OCI-LY3 (cell line): ENCODE data around the gene UBE2G2.

Experiments used
- H2AFZ ChIP-seq: fragments of 200-600, 300-600 bp; shearing (Covaris generic); 2 replicates; pipeline ENCODE4 v1.6.0; 2014; ENCODE audit warnings: antibody characterized with exemption, low read depth, low read length
- H3K27ac ChIP-seq: fragments of 200-600, 300-600 bp; sonication (generic); 2 replicates; pipeline ENCODE4 v1.5.1; 2014; ENCODE audit warnings: mild to moderate bottlenecking, low read length, moderate library complexity, mixed read lengths
- H3K27me3 ChIP-seq: fragments of 200-600, 300-600 bp; sonication (generic); 2 replicates; pipeline ENCODE4 v1.6.1; 2014; ENCODE audit warnings: low read depth, low read length, mixed read lengths
- H3K36me3 ChIP-seq: fragments of 200-600, 300-600 bp; sonication (generic); replicated peaks from 2 replicates; pipeline ENCODE3; 2014; ENCODE audit warnings: low read depth, low read length, mixed read lengths
- H3K4me1 ChIP-seq: fragments of 300-600, 200-600 bp; sonication (generic); 2 replicates; pipeline ENCODE4 v1.6.1; 2014; ENCODE audit warnings: low read length, mixed read lengths
- H3K4me2 ChIP-seq: fragments of 200-600, 300-600 bp; sonication (generic); 2 replicates; pipeline ENCODE4 v1.6.1; 2014; ENCODE audit warnings: low read length, mixed read lengths
- H3K4me3 ChIP-seq: fragments of 300-600, 200-600 bp; sonication (generic); 2 replicates; pipeline ENCODE4 v1.5.1; 2014; ENCODE audit warnings: antibody characterized with exemption, mild to moderate bottlenecking, low read length, moderate library complexity
- H3K79me2 ChIP-seq: fragments of 300-600, 200-600 bp; shearing (Covaris generic); 2 replicates; pipeline ENCODE4 v1.6.1; 2014; ENCODE audit warnings: mild to moderate bottlenecking, low read length, mixed read lengths
- H3K9ac ChIP-seq: fragments of 300-600, 200-600 bp; shearing (Covaris generic); 2 replicates; pipeline ENCODE4 v1.6.0; 2014; ENCODE audit warnings: mild to moderate bottlenecking, low read length, moderate library complexity
- H3K9me3 ChIP-seq: fragments of 200-600, 300-600 bp; shearing (Covaris generic); 2 replicates; pipeline ENCODE4 v1.6.1; 2014; ENCODE audit warnings: low read length, mixed read lengths; ENCODE audit not compliant: insufficient read depth
- H4K20me1 ChIP-seq: fragments of 200-600, 300-600 bp; sonication (generic); 2 replicates; pipeline ENCODE4 v1.6.1; 2016; ENCODE audit warnings: low read length, mixed read lengths; ENCODE audit not compliant: insufficient read depth
- CTCF ChIP-seq: fragments of 200-600, 300-600 bp; sonication (generic); IDR thresholded peaks from 2 replicates; pipeline ENCODE4 v1.5.1; 2014; ENCODE audit warnings: antibody characterized with exemption, low read length, low read depth
- EZH2phosphoT487 ChIP-seq: fragments of 200-600 bp; shearing (Covaris generic); IDR thresholded peaks from 2 replicates; pipeline ENCODE4 v1.6.1; 2018; ENCODE audit warnings: antibody characterized with exemption, mixed run types, low read depth

The UBE2G2 gene

DNA sequence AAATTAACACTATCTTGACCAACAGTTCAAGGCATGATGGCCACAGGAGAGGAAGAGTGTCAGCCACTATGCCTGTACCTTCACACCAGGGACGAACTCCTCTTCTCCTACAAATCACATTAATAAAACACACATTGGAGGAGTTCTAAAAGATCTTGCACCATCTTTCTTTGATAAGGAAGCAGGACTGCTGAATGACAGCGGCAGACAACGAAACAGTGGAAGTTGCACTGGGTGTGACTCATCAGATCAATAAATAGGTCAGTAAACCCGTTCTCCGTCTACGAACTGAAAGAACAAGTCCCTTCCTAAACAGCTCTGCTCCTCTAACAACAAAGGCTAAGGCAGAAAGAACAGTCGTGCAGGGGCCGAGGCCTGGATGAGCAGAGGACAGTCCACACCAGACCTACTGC, 23.1 kb downstream of the UBE2G2 start:
- Histone ChIP-seq H3K79me2 (peaks cover 34% of the 10 kb centered on the region), H3K27me3 (no peaks in the 10 kb centered on the region), H3K9me3 (no peaks in the 10 kb centered on the region), H3K9ac (no peak overlapping the region), H3K4me2 (no peak overlapping the region), H3K4me3 (no peak overlapping the region), H3K27ac (no peak overlapping the region), H4K20me1 (no peaks in the 10 kb centered on the region), H3K4me1 (no peaks in the 10 kb centered on the region), H3K36me3 (peaks cover 3% of the 10 kb centered on the region), H2AFZ (no peak overlapping the region)
- TF ChIP-seq EZH2phosphoT487 (no peak), CTCF (no peak)

GRCh38 chr21:44778094-44778493, 23.5 kb downstream of the UBE2G2 start:
- Histone ChIP-seq H3K9me3 (no peaks in the 10 kb centered on the region), H3K9ac (no peak overlapping the region), H3K4me3 (no peak overlapping the region), H3K4me2 (no peak overlapping the region), H3K4me1 (no peaks in the 10 kb centered on the region), H3K79me2 (peaks cover 30% of the 10 kb centered on the region), H4K20me1 (no peaks in the 10 kb centered on the region), H3K36me3 (peaks cover 3% of the 10 kb centered on the region), H3K27ac (no peak overlapping the region), H2AFZ (no peak overlapping the region), H3K27me3 (no peaks in the 10 kb centered on the region)
- TF ChIP-seq CTCF (no peak), EZH2phosphoT487 (no peak)

DNA sequence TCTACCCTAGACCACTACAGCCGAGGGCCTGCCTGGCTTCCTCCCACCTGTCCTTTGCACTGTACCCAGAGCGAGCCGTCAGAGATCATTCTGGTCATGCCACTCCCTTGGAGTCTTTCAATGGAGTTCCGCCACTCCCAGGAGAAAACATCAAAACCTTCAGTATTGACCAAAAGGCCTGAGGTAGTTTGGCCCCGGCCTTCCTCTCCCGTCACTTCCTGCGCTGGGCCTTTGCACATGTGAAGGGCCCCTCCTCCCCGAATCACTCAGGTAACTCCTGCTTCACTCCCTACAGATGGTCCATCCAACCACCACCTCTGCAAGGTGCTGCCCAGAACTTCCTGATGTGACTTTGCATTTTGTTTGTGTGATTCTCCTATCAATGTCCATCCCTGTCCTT, 26.6 kb downstream of the UBE2G2 start:
- Histone ChIP-seq H3K9me3 (no peaks in the 10 kb centered on the region), H2AFZ (no peak overlapping the region), H3K27me3 (no peaks in the 10 kb centered on the region), H3K79me2 (peaks cover 9% of the 10 kb centered on the region), H3K9ac (no peak overlapping the region), H3K27ac (no peak overlapping the region), H4K20me1 (no peaks in the 10 kb centered on the region), H3K4me3 (no peak overlapping the region), H3K36me3 (peaks cover 3% of the 10 kb centered on the region), H3K4me1 (no peaks in the 10 kb centered on the region), H3K4me2 (no peak overlapping the region)
- no peak for TF ChIP-seq EZH2phosphoT487
- no peak for TF ChIP-seq CTCF

DNA sequence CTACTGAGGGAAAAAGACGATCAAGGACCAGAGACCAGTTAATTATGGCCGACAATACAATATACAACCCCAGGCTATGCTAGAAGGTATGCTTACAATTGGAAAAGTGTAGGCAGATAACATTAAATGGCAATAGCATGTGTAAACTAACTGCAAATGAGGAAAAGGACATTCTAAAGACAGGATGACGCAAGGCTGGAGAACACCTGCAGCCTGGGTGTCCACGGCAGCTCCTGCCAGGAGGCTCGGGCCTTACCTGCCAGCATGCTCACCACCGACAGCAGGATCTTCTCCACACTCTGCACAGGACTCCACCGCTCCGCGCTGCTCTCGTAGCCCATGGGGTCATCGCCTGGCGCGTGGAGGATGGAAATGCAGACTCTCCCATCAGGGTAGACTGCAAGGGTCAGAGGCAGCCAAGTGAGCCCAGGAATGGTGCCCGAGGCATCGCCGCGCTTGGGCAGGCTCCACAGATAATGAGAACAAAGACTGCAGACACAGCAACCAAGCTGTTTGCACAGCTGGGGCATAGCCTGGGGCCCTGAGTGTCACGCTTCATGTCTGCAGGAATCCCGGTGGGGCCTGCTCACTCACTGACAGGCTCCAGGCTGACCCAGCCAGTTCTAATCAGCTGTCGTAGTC, 28.2 kb downstream of the UBE2G2 start:
- H3K36me3 ChIP-seq, result peaks cover 3% of the 10 kb centered on the region
- no peaks in the 10 kb centered on the region for H4K20me1 ChIP-seq

More for the DNA sequence above, 28.2 kb downstream of the UBE2G2 start:
- Histone ChIP-seq H3K4me2 (no peak overlapping the region), H3K4me3 (no peak overlapping the region), H3K79me2 (peaks cover 6% of the 10 kb centered on the region), H3K4me1 (no peaks in the 10 kb centered on the region), H3K27ac (no peak overlapping the region), H3K9me3 (no peaks in the 10 kb centered on the region), H3K27me3 (no peaks in the 10 kb centered on the region), H3K9ac (no peak overlapping the region), H2AFZ (no peak overlapping the region)
- no peak for TF ChIP-seq CTCF
- no peak for TF ChIP-seq EZH2phosphoT487
